SIG-M5 treated with dmso at 0.1 percent for 504 hours (cell line): Measurements from ENCODE around the gene DCAF4.
"Not testable (repeated sequence)": the region's sequence is repeated elsewhere in the genome, so short reads cannot be mapped to it uniquely, and the experiment has no call there.

Experiments
- DNase-seq: peaks from one replicate; lab custom pipeline; 2025; ENCODE audit not compliant: unreplicated experiment; lab: John Stamatoyannopoulos, UW

The DCAF4 gene

GRCh38 chr14:72929316-72930080 lies 3.2 kb downstream of the DCAF4 start:
- DNase-seq: no peak

DNA sequence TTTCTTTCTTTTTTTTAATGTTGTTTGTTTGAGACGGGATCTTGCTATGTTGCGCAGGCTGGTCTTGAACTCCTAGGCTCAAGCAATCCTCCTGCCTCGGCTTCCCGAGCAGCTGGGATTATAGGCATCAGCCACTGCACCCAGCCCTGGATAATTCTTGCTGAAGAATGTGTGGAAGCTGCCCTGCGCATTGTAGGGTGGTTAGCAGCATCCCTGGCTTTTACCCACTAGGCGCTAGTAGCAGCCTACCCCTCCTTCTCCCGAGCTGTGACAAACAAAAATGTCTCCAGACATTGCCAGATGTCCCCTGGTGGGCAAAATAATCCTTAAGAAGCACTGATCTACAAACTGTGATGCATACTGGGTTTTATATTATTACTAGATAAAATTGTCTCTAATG lies 6.6 kb downstream of the DCAF4 start:
- no peak for DNase-seq

DNA sequence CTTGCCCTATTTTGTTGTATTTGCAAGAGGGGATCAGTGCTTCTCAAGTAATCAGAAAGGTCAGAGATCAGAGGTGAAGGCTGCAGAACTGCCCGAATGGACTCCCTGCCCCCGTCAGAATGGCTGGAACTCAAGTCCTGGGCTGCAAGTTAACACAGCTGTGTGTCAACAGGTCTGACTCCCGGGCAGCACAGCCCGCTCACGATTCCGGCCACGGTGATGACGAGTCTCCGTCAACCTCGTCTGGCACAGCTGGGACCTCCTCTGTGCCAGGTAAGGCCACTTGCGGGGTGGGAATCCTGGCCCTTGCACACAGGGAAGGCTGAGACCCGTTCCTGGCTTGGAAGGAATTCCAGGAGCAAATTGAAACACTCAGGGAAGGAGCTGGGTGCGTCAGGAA lies 13.4 kb downstream of the DCAF4 start:
- DNase-seq: no peak

GRCh38 chr14:72941286-72941985 lies 15.2 kb downstream of the DCAF4 start:
- DNase-seq: no peak

- DNase-seq: no peak
Observed at GRCh38 chr14:72942934-72943333, 16.7 kb downstream of the DCAF4 start.

DNA sequence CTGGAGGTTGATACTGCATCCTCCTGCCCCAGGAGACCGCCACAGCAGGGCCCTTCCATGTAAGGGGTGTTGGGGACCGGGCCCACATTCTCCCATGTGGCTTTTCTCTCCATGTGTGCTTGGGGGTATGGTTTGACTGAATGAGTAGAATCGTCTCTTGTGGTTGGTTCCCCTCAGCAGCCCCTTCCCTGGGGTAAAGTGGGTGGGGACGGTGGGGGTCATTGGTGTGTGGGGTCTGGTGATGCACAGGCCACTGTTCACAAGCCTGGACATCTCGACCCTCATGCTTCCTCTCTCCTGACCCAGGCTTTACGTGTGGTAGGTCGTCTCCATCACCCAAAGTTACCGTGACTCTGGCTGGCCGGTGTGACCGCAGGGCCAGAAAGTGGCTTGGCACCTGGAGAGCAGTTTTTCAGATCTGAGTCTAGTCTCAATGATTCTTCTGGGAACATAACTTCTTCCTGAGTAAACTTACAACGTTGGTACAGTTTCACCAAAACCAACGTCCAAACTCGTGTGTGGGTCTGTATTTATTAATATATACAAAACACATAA lies 17.7 kb downstream of the DCAF4 start:
- DNase-seq: no peak

GRCh38 chr14:72945356-72946027 lies 19.2 kb downstream of the DCAF4 start:
- peak; percentile 21 for DNase-seq

DNA sequence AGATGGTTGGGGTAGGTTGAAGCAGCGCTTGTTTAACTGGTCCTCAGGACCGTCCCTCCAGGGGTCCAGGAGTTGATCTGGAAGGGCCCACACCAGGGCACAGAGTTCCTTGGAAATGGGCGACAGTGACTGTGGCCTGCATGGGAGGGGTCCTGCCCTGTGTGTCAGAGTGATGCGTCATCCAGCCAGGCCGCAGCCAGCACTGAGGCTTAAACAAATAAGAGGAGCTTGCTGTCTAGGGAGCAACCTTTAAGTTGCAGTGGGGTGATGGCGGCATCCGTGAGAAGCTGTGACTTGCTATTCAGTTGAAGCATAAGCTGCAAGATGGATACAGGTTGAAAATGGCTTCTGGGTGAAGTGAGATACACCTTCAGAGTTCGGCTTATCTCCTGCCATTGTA lies 20.2 kb downstream of the DCAF4 start:
- DNase-seq: no peak

DNA sequence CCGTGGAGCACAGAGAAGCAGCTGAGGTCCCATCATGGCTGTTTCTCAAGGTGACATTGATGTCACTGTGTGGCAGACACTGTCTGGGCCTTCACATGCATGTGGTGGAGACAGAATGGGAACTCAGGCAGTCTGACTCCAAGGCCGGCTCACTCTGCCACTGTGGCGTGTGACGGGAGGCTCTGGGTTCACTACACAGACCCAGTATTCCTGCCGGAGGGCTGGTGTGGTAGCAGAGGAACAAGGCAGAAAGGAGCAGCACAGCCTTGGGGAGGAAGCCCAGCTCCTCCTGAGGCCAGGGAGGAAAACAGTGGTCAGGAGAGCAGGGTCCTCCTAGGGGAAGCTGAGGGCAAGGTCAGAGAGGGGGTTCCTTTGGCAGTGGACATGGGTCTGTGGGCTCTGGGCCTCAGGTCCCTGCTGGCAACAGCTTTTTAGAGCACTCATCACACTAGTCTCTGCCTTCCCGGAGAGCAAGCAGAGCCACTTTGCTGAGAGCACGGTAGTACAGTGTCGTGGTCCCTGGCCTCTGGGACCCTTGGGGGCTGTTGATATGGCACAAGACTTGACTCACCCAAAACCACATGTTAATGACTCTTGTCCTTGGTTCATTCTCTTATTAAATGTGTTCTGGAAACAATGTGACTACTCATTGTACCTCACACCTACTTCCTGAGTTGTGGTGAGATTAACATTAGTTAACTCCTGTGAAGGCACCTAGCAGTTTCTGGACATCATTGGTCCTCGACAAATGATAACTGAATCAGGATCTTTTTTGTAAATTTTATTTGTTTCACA lies 21.3 kb downstream of the DCAF4 start:
- no peak for DNase-seq

DNA sequence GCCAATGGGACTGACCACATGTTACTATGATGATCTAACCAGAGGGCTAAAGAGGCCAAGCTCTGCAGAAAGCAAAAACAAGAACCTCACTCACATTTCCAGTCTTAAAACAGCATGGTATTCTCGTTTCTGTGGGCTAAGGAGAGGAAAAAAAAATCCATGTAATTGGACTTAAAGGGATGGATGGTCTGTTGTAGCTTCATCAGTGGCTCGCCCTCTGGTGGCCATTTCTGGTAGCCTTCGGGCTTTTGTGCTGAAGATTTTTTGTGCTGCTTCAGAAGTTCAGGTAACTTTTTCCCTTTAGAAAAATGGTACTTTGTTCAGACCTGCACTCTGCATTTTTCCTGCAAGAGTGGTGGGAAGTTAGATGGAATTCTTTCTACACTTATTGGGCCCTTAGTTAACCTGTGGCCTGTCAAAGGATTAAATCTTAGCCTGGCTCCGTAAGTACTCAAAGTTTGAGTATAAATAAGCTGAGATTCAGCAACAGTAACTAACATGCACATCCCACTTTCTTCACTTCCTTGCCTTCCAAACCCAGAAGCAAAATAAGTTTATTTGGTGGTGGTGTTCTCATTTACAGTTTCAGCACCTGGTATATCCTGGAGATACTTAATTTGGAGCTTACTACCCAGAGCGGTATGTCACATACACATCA lies 22.3 kb downstream of the DCAF4 start:
- peak; percentile 34 for DNase-seq

DNA sequence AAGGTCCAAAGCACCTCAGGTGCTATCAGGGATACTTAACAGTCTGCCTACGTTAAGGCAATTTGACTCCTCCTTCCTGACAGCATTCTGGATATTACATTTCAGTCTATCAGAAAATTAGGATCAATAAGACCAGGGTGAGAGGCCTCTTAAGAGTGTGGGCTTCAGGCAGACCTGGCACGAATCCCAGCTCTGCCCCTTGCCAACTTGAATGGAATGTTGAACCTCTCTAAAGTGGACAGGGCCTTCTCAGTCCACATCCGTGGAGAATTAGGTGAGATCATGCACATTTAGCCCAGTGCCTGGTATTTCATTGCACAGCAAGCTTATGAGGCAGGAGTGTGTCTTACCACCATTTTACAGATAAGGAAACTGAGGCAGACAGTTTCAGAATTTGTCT lies 25.9 kb downstream of the DCAF4 start:
- DNase-seq: no peak

- not testable (repeated sequence) for DNase-seq
Observed at GRCh38 chr14:72956741-72957140, 30.5 kb downstream of the DCAF4 start.

DNA sequence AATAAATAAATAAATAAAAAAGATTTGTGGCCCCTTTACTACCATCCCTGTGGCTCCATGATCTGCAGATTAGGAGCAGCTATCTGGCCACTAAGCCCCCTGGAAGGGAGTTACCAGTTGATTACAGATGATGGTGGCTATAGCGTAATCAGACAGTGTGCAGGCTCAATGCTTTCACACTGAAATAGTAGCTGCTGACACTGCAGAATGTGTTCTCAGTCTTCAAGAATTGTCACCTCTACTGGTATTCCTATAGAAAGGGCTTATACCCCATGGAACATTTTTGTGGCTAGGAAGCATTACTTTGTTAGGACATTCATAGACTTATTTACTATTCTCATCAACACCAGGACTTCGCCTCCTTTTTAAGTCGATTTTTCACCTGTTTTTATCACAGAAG lies 30.9 kb downstream of the DCAF4 start:
- DNase-seq: no peak

- DNase-seq: no peak
Observed at GRCh38 chr14:72958548-72958947, 32.3 kb downstream of the DCAF4 start.

DNA sequence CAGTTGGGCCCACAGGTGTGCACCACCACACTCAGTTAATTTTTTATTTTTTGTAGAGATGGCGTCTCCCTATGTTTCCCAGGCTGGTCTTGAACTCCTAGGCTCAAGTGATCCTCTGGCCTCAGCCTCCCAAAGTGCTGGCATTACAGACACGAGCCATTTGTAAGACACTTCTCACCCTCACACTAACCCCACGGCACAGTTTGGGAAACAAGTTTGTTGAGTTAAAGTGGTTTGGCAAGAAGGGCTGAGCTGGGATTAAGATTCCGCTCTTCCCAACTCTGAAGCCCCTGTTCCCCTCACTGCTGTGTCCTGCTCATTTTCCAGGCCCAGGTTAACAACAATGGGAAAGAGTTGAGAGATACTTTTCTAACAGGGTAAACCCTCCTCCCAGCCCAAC lies 34.8 kb downstream of the DCAF4 start:
- not testable (repeated sequence) for DNase-seq

GRCh38 chr14:72961579-72962335 lies 35.5 kb downstream of the DCAF4 start:
- DNase-seq: no peak

- DNase-seq: not testable (repeated sequence)
Observed at GRCh38 chr14:72962336-72962754, 36.1 kb downstream of the DCAF4 start.

DNA sequence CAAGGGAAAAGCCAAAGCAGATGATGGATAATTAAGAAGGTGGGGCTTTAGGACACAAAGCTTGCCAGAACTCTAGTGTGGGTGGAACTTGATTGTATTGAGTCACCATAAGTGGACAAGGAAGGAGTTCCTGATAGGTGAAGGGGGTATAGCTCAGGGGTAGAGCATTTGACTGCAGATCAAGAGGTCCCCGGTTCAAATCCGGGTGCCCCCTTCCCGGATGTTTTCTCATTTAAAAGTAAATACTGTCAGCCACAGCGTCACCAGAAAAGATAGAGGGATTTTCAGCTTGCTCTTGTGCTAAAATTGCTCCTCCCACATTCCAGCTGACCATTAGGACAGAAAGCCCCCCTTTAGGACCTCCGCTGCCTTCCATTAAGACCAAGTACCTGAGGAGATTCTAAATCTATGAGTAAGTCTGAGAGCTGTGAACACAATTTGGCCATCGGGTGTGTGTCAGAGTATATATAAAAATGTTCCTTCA lies 36.6 kb downstream of the DCAF4 start:
- DNase-seq: peak; percentile 9

- no peak for DNase-seq
Observed at GRCh38 chr14:72965249-72965648, 39.0 kb downstream of the DCAF4 start.
